Globus pallidus (tissue), 1 donor: ENCODE data around the gene SASH1.

ENCODE experiments used
- DNase-seq: peaks from one replicate; pipeline ENCODE4 v3.0.0-alpha.2; 2015; ENCODE audit warnings: low spot score

SASH1 gene

DNA sequence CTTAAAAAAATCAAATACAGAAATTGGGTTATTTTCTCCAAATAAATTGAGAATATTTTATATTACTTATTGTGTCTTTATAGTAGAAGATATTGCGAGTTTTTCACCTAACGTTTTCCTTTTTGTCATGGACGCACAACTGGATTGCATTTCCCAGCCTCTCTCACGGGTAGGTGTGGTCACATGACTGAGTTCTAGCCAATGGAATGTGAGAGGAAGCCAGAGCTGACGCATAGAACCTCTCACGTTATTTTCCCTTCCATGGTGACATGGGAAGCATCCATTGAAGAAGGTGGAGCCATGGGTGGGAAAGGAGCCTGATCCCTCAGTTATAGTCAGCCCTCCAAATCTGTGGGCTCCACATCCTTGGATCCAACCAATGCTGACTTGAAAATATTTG, 248.2 kb downstream of the SASH1 start:
- no peak for DNase-seq

DNA sequence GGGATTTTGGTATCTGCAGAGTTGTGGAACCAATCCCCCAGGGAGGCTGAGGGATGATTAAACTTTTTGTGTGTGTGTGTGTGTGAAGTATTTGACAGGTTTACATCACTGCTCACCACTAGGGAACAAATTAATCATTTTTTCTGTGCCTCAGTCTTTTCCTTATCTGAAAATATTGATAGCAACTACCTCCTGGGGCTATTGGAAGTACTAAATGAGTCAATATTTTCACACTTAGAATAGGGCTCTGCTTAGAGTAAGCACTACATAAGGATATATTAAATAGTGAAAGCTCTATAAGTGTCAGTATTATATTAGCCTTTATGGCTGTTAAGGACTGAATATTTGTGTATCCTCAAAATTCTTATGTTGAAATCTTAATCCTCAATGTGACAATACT, 249.0 kb downstream of the SASH1 start:
- DNase-seq: no peak

DNA sequence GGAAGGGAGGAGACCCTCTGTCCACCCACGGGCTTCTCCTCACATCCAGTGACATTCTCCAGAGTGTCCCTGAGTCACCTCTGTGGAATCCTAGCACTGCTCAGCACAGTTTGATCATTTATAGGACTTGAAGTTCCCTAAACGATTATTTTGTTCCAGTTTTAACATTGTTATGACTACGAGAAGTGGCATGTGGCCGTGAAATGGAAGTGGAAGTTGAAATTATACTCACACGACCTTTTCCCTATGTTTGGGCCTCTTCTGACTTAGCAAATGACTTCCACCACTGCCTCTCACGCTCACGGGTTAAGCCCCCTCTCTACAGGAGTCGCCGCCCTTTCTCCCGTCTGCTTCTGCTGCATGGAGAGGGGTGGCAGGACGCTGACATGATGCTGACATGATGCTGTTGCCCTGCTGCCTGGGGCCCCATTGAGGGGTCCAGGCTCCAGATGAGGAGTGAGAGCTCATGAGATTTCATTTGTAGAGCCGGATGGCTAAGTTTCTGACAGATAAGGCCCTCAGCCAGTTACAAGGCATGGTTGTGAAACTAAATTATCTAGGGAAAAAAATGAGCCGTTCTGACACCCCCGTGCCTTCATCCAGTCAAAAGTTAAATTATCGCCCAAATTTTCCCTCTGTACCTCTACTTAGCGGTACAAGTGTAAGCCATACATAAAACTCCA, 250.6 kb downstream of the SASH1 start:
- DNase-seq: no peak

DNA sequence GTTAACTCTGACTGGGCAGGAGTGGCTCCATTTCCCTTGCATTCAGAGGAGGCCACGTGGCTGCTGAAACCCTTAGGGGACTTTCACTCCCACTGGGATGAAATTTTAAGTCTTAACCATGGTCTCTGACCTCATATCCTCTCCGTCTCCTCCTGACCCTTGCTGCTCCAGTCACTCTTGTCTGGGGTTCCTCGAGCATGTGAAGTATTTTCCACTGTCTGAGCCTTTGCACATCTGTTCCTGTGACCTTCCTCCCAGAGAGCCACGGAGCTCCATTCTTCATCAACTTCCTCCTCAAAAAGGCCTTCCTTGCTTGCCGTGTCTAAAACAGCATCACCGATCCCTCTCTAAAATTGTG, 251.2 kb downstream of the SASH1 start:
- DNase-seq: no peak

DNA sequence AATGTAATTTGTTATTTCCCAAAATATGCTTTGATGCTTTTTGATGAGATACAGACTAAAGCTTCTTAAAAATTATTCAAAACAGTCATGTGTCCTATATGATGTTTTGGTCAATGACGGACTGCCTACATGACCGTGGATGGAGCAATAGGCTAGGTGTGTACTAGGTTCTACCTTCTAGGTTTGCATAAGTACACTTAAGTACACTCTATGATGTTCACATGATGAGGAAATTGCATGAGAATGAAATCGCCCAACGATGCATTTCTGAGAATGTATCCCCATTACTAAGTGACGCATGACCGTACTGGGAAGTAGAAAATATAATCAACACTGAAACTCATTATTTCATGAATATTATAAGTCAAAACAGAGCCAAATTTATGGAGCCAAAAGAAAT, 252.9 kb downstream of the SASH1 start:
- DNase-seq: no peak

DNA sequence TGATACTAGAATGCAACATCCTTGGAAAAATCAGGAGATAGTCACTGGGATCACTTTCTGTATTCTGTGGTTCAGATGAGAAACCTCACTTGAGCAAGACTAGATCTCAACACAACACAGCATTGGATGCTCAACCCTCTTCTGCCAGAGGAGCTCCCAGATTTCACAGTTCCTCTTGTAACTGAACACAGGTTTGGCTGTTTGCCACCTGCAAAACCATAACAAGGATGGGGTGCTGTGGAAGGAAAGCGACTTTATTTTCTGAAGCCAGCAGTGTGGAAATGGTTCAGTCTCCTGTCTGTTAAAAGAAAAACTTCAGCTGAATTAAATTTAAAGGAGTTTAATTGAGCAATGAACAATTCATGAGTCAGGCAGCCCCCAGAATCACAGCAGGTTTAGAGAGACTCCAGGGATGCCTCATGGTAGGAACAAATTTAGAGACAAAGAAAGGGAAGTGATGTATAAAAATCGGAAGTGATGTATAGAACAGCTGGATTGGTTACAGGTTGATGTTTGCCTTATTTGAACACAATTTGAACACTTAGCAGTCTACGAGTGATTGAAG, 254.3 kb downstream of the SASH1 start:
- DNase-seq: no peak

DNA sequence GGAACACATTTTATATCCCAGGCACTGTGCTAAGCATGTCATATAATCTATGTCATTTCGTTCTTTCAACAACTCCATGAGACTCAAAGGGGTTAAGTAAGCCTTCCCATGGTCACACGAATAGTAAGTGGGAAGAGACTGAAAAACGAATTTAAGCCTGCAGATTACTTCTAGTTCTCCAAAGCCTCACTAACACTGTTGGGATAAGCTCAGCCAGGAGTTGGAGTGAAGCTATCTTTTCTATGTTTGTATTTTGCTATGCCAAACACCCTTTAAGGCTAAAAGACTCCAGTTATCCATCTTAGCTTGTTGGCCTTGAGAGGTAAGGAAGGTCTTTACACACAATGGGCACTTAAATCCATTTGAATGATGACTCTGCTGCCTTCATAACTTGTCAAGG, 256.1 kb downstream of the SASH1 start:
- DNase-seq: no peak

DNA sequence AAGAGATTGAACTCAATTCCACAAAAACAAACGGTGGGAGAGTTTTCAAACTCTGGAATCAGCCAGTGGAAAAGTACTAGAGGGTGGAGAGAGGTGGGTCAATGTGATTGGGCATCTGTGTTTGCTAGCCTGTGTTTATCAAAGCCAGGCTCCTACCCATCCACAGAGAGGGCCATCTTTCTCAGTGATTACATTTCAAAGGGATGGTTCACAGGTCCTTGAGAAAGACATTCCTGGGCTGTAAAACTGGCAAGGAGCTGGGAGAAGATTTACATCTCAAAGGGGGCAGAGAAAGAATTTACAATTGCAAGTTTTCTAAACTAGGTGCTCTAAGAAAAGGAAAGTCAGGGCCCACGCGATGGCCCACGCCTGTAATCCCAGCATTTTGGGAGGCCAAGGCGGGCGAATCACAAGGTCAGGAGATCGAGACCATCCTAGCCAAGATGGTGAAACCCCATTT, 257.4 kb downstream of the SASH1 start:
- DNase-seq: no peak
